Smooth muscle cell of the coronary artery (primary cell): ENCODE results near the gene YIPF1. TPM values are rescaled to one million over a fixed set of nuclear protein-coding genes. Genes with fewer than 3 reads are reported as not detected.

Source experiments
- total RNA-seq: library from RNA; depleted of rRNA; stranded (reverse); fragments of >200 nt; gene quantifications from 2 replicates; pipeline ENCODE4 v1.2.3, GENCODE V29; 2014; ENCODE audit warnings: low replicate concordance

The YIPF1 gene
- 14.4 and 20.6 TPM in 2 replicates for total RNA-seq

GRCh38 chr1:53889304-53890298 lies at the start of gene YIPF1:
YIPF1 (minus strand) TSS chr1:53889797; CDS start chr1:53888937, 860 bp downstream.

GRCh38 chr1:53893999-53894636 lies 4.5 kb upstream of the YIPF1 start, which contains the start of gene DIO1:
DIO1 (plus strand) TSS chr1:53894187; CDS start chr1:53894211, 24 bp downstream.

GRCh38 chr1:53837924-53838653 lies 51.5 kb downstream of the YIPF1 start, which contains the start of gene NDC1:
NDC1 (minus strand) TSS chr1:53838296; CDS start chr1:53838261, 35 bp downstream.

Other genes starting within 250 kb of the YIPF1 start
- 0.23 and 0.30 TPM in 2 replicates for gene GLIS1, start 150.6 kb downstream of the YIPF1 start, total RNA-seq
- gene NDC1, start 51.5 kb downstream of the YIPF1 start, total RNA-seq, result 5.9 and 9.3 TPM in 2 replicates
- gene DIO1, start 4.4 kb upstream of the YIPF1 start, total RNA-seq, result not detected in 2 replicates
- 9.5 and 18.8 TPM in 2 replicates for gene IFT25, start 55.9 kb upstream of the YIPF1 start, total RNA-seq
- gene LRRC42, start 56.6 kb upstream of the YIPF1 start, total RNA-seq, result 9.5 and 27.1 TPM in 2 replicates
- not detected in 2 replicates for gene LDLRAD1, start 128.4 kb upstream of the YIPF1 start, total RNA-seq
- gene TMEM59, start 163.4 kb upstream of the YIPF1 start, total RNA-seq, result 312 and 606 TPM in 2 replicates
- gene TCEANC2, start 163.8 kb upstream of the YIPF1 start, total RNA-seq, result 2.6 and 4.4 TPM in 2 replicates